ENCODE results near the gene TTF2.
"Not testable (repeated sequence)": the region's sequence is repeated elsewhere in the genome, so short reads cannot be mapped to it uniquely, and the experiment has no call there.

The TTF2 gene

GRCh38 chr1:117094841-117095604, 34.9 kb downstream of the TTF2 start:
- DNase-seq, result no peak

GRCh38 chr1:117096951-117097408, 36.9 kb downstream of the TTF2 start:
- DNase-seq, result no peak

GRCh38 chr1:117097443-117097842, 37.3 kb downstream of the TTF2 start:
- DNase-seq, result no peak

GRCh38 chr1:117098287-117098890, 38.3 kb downstream of the TTF2 start:
- no peak for DNase-seq

- no peak for DNase-seq
Measured at GRCh38 chr1:117101334-117101733, 41.2 kb downstream of the TTF2 start.

- DNase-seq, result not testable (repeated sequence)
Measured at GRCh38 chr1:117101858-117102257, 41.7 kb downstream of the TTF2 start.

GRCh38 chr1:117104986-117105385, 44.9 kb downstream of the TTF2 start:
- no peak for DNase-seq

- DNase-seq, result no peak
Measured at GRCh38 chr1:117105722-117106121, 45.6 kb downstream of the TTF2 start.

GRCh38 chr1:117106478-117106877, 46.4 kb downstream of the TTF2 start:
- no peak for DNase-seq

GRCh38 chr1:117107364-117107763, 47.2 kb downstream of the TTF2 start:
- DNase-seq, result no peak

GRCh38 chr1:117110774-117111173, 50.6 kb downstream of the TTF2 start:
- DNase-seq, result no peak

- no peak for DNase-seq
Measured at GRCh38 chr1:117112047-117112717, 52.1 kb downstream of the TTF2 start.

- DNase-seq, result no peak
Measured at GRCh38 chr1:117113199-117113598, 53.1 kb downstream of the TTF2 start.

- DNase-seq, result no peak
Measured at GRCh38 chr1:117114877-117115276, 54.8 kb downstream of the TTF2 start.

GRCh38 chr1:117116090-117116783, 56.1 kb downstream of the TTF2 start:
- no peak for DNase-seq

GRCh38 chr1:117116784-117117130, 56.6 kb downstream of the TTF2 start:
- DNase-seq, result no peak

GRCh38 chr1:117117697-117118096, 57.6 kb downstream of the TTF2 start:
- DNase-seq, result no peak

- no peak for DNase-seq
Measured at GRCh38 chr1:117118137-117118536, 58.0 kb downstream of the TTF2 start.

- not testable (repeated sequence) for DNase-seq
Measured at GRCh38 chr1:117119144-117119543, 59.0 kb downstream of the TTF2 start.

- no peak for DNase-seq
Measured at GRCh38 chr1:117120774-117121588, 60.9 kb downstream of the TTF2 start.

GRCh38 chr1:117121589-117122329, 61.6 kb downstream of the TTF2 start, which contains the start of gene TRIM45:
TSS of gene TRIM45 (minus strand) at chr1:117121749. CDS start at chr1:117121201, 548 bp downstream.
- peak; percentile 81 for DNase-seq

Measured in activated CD4-positive, CD25-positive, alpha-beta regulatory T cell treated with anti-CD3 and anti-CD28 coated beads, Interleukin-2, amount 50 U/mL, for 72 hours (primary cell).